GM21526 (cell line): ENCODE results near the gene GPR89B.
"Not testable (repeated sequence)": the region's sequence is repeated elsewhere in the genome, so short reads cannot be mapped to it uniquely, and the experiment has no call there.

Experiments used
- ATAC-seq: cut with Tn5 transposase; IDR thresholded peaks from one replicate; pipeline ENCODE4 v1.9.1; 2021; ENCODE audit warnings: moderate library complexity; ENCODE audit not compliant: unreplicated experiment, low FRiP score

The GPR89B gene

GRCh38 chr1:147928236-147929132 is at the start of gene GPR89B:
Gene GPR89B (plus strand): TSS chr1:147928420. CDS start chr1:147928537, 117 bp downstream.
- ATAC-seq, result peak; percentile 92

- ATAC-seq, result no peak
Measured at GRCh38 chr1:147879911-147880310, 48.3 kb upstream of the GPR89B start.

GRCh38 chr1:147882535-147882934 is 45.7 kb upstream of the GPR89B start:
- no peak for ATAC-seq

GRCh38 chr1:147890177-147890790 is 37.9 kb upstream of the GPR89B start:
- ATAC-seq, result peak; percentile 63

- no peak for ATAC-seq
Measured at GRCh38 chr1:147891088-147891487, 37.1 kb upstream of the GPR89B start.

- ATAC-seq, result no peak
Measured at GRCh38 chr1:147892216-147892615, 36.0 kb upstream of the GPR89B start.

- no peak for ATAC-seq
Measured at GRCh38 chr1:147892731-147893214, 35.4 kb upstream of the GPR89B start.

GRCh38 chr1:147895123-147895522 is 33.1 kb upstream of the GPR89B start:
- no peak for ATAC-seq

- ATAC-seq, result no peak
Measured at GRCh38 chr1:147897029-147897752, 31.0 kb upstream of the GPR89B start.

- no peak for ATAC-seq
Measured at GRCh38 chr1:147897789-147898188, 30.4 kb upstream of the GPR89B start.

- no peak for ATAC-seq
Measured at GRCh38 chr1:147902253-147902845, 25.9 kb upstream of the GPR89B start, which contains the start of gene GJA8. Gene GJA8 (plus strand): TSS chr1:147902795. CDS start chr1:147907956, 5,161 bp downstream.

- no peak for ATAC-seq
Measured at GRCh38 chr1:147904726-147905125, 23.5 kb upstream of the GPR89B start.

- no peak for ATAC-seq
Measured at GRCh38 chr1:147907786-147908509, 20.3 kb upstream of the GPR89B start.

GRCh38 chr1:147912553-147912952 is 15.7 kb upstream of the GPR89B start:
- no peak for ATAC-seq

GRCh38 chr1:147913362-147913942 is 14.8 kb upstream of the GPR89B start:
- no peak for ATAC-seq

GRCh38 chr1:147919896-147920295 is 8.3 kb upstream of the GPR89B start:
- no peak for ATAC-seq

- no peak for ATAC-seq
Measured at GRCh38 chr1:147924813-147925212, 3.4 kb upstream of the GPR89B start.

GRCh38 chr1:147927215-147927614 is 1.0 kb upstream of the GPR89B start:
- not testable (repeated sequence) for ATAC-seq

GRCh38 chr1:147927689-147928088 is 531 bp upstream of the GPR89B start:
- peak; percentile 3 for ATAC-seq
